Neuronal stem cell (in vitro differentiated cells): ENCODE data around the gene RELA.

Experiments used
- DNase-seq: peaks from one replicate; pipeline ENCODE4 v3.0.0-alpha.2; 2013; ENCODE audit warnings: low spot score
- H2AFZ ChIP-seq: one replicate; pipeline ENCODE4 v1.6.1; 2013; ENCODE audit warnings: mild to moderate bottlenecking, low read length, inconsistent platforms
- H2AK5ac ChIP-seq: 2 replicates; pipeline ENCODE4 v1.6.1; 2013; ENCODE audit warnings: low read depth, mild to moderate bottlenecking, inconsistent platforms, low read length, moderate library complexity, mixed read lengths
- H2BK120ac ChIP-seq: 2 replicates; pipeline ENCODE4 v1.6.1; 2013; ENCODE audit warnings: low read depth, mild to moderate bottlenecking, inconsistent platforms, low read length, moderate library complexity, mixed read lengths
- H2BK12ac ChIP-seq: one replicate; pipeline ENCODE4 v1.6.1; 2013; ENCODE audit warnings: low read length, inconsistent platforms
- H2BK15ac ChIP-seq: 2 replicates; pipeline ENCODE4 v1.6.1; 2013; ENCODE audit warnings: mild to moderate bottlenecking, low read length, inconsistent platforms, mixed read lengths
- H2BK5ac ChIP-seq: one replicate; pipeline ENCODE4 v1.6.1; 2013; ENCODE audit warnings: inconsistent platforms, mild to moderate bottlenecking, low read length, moderate library complexity
- H3K14ac ChIP-seq: one replicate; pipeline ENCODE4 v1.6.1; 2013; ENCODE audit warnings: low read length, inconsistent platforms
- H3K18ac ChIP-seq: 2 replicates; pipeline ENCODE4 v1.6.1; 2013; ENCODE audit warnings: low read length, inconsistent platforms
- H3K23ac ChIP-seq: 2 replicates; pipeline ENCODE4 v1.6.1; 2013; ENCODE audit warnings: low read depth, mild to moderate bottlenecking, mixed read lengths, low read length, inconsistent platforms; ENCODE audit not compliant: poor library complexity
- H3K27ac ChIP-seq: replicated peaks from 3 replicates; pipeline ENCODE4 v1.5.1; 2013; ENCODE audit warnings: low read length, inconsistent platforms
- H3K27me3 ChIP-seq, 3 experiments: 2 replicates each; pipeline ENCODE4 v1.6.1; 2013; ENCODE audit warnings: low read length in 3 of 3, mild to moderate bottlenecking in 2 of 3, inconsistent platforms in 1 of 3, low read depth in 1 of 3, mixed read lengths in 1 of 3, moderate library complexity in 1 of 3; ENCODE audit not compliant: control insufficient read depth in 3 of 3, insufficient read depth in 3 of 3
- H3K36me3 ChIP-seq, 2 donors: replicated peaks in 1 of 2; 2 replicates each; pipeline ENCODE4 v1.6.1; 2013; ENCODE audit warnings: low read length in 2 of 2; ENCODE audit not compliant: control insufficient read depth in 2 of 2, insufficient read depth in 2 of 2
- H3K4ac ChIP-seq: 2 replicates; pipeline ENCODE4 v1.6.1; 2013; ENCODE audit warnings: inconsistent platforms, mild to moderate bottlenecking, low read length, moderate library complexity
- H3K4me1 ChIP-seq, 2 donors: 1 replicate in 1 of 2; 2 replicates in 1 of 2; pipeline ENCODE4 v1.6.1; 2013; ENCODE audit warnings: low read length in 2 of 2, low read depth in 1 of 2; ENCODE audit not compliant: control insufficient read depth in 2 of 2, insufficient read depth in 1 of 2
- H3K4me2 ChIP-seq: one replicate; pipeline ENCODE4 v1.6.1; 2013; ENCODE audit warnings: mild to moderate bottlenecking, low read length, inconsistent platforms; ENCODE audit not compliant: insufficient read depth, poor library complexity, severe bottlenecking
- H3K4me3 ChIP-seq, 2 donors: 2 replicates each; pipeline ENCODE4 v1.5.1; 2013; ENCODE audit warnings: low read length in 2 of 2, mild to moderate bottlenecking in 2 of 2, inconsistent platforms in 1 of 2, moderate library complexity in 1 of 2
- H3K79me1 ChIP-seq: one replicate; pipeline ENCODE4 v1.6.1; 2013; ENCODE audit warnings: low read depth, mild to moderate bottlenecking, inconsistent platforms, low read length, moderate library complexity
- H3K9ac ChIP-seq: one replicate; pipeline ENCODE4 v1.6.1; 2013; ENCODE audit warnings: mild to moderate bottlenecking, low read depth, low read length, inconsistent platforms; ENCODE audit not compliant: poor library complexity
- H3K9me3 ChIP-seq, 2 donors: replicated peaks in 1 of 2; 2 replicates each; pipeline versions ENCODE3 to v1.6.1; 2013; ENCODE audit warnings: low read length in 2 of 2, mild to moderate bottlenecking in 2 of 2, inconsistent platforms in 1 of 2, low read depth in 1 of 2, mixed read lengths in 1 of 2, moderate library complexity in 1 of 2; ENCODE audit not compliant: control insufficient read depth in 2 of 2, insufficient read depth in 1 of 2
- H4K8ac ChIP-seq: one replicate; pipeline ENCODE4 v1.6.1; 2013; ENCODE audit warnings: low read depth, mild to moderate bottlenecking, inconsistent platforms, low read length, moderate library complexity
- H4K91ac ChIP-seq: one replicate; pipeline ENCODE4 v1.6.1; 2013; ENCODE audit warnings: low read length, low read depth, mild to moderate bottlenecking, inconsistent platforms; ENCODE audit not compliant: poor library complexity
- WGBS, 2 donors: extraction: QIAGEN DNeasy Blood & Tissue Kit; methylation state at CpG; one replicate each; pipeline ENCODE4 v1.1.7; 2013; ENCODE audit warnings: missing lambda C conversion rate in 2 of 2, mixed read lengths in 1 of 2; ENCODE audit not compliant: insufficient read length in 2 of 2, insufficient replicate concordance in 1 of 2; ENCODE audit errors: extremely low coverage in 2 of 2; 5-methylcytosine and 5-hydroxymethylcytosine counted together

The RELA gene

GRCh38 chr11:65672982-65673381 is 10.3 kb upstream of the RELA start:
- Histone ChIP-seq H3K4ac (no peak overlapping the region), H3K79me1 (no peaks in the 10 kb centered on the region)
- no CpG with 5 or more reads among the region's 2 CpGs for WGBS, 2 donors

DNA sequence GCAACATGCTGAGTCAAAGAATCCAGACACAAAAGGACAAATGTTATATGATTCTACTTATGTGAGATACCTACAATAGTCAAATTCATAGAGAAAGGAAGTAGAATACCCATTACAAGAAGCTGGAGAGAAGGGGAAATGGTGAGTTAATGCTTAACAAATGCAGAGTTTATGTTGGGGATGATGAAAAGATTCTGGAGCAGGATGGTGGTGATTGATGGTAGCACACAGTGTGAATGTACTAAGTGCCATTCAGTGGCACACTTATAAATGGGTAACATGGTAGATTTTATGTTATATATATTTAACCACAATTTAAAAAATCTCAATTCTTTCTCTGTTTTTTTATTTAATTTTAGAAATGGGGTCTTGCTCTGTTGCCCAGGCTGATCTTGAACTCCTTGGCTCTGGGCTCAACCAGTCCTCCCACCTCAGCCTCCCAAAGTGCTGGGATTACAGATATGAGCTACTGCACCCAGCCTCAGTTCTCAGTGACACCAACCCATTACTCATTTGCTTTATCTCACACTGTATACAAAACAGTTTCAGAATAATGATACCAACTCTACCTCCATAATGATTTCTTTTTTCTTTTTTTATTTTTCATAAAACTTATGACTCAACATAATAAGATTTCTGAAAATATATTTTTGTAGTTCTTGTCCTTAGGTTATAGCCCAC is 9.6 kb upstream of the RELA start:
- no peak overlapping the region for H4K91ac ChIP-seq
- no peak overlapping the region for H2BK15ac ChIP-seq
- H2BK12ac ChIP-seq, result no peak overlapping the region
- no peaks in the 10 kb centered on the region for H3K27me3 ChIP-seq
- H2BK5ac ChIP-seq, result no peak overlapping the region
- no peak overlapping the region for H2AK5ac ChIP-seq
- H3K36me3 ChIP-seq, result no peaks in the 10 kb centered on the region
- no peak overlapping the region for H3K4ac ChIP-seq
- H3K4me2 ChIP-seq, result no peak overlapping the region
- H3K27ac ChIP-seq, result no peak overlapping the region
- H3K18ac ChIP-seq, result no peak overlapping the region
- no peak for DNase-seq
- no peak overlapping the region for H3K23ac ChIP-seq
- no peak overlapping the region for H4K8ac ChIP-seq
- no peak overlapping the region for H3K9ac ChIP-seq
- no peaks in the 10 kb centered on the region for H3K79me1 ChIP-seq
- no peak overlapping the region for H2BK120ac ChIP-seq
- H2AFZ ChIP-seq, result no peak overlapping the region
- no peak overlapping the region for H3K14ac ChIP-seq
- no peaks in the 10 kb centered on the region for H3K9me3 ChIP-seq
- no peak overlapping the region for H3K4me3 ChIP-seq
- no peaks in the 10 kb centered on the region for H3K4me1 ChIP-seq

More at GRCh38 chr11:65672982-65673381, 10.3 kb upstream of the RELA start:
- no peaks in the 10 kb centered on the region for H3K4me1 ChIP-seq
- H2AFZ ChIP-seq, result no peak overlapping the region
- no peak overlapping the region for H2BK120ac ChIP-seq
- H2BK15ac ChIP-seq, result no peak overlapping the region
- H3K27ac ChIP-seq, result no peak overlapping the region
- no peaks in the 10 kb centered on the region for H3K27me3 ChIP-seq
- no peak overlapping the region for H3K9ac ChIP-seq
- no peak overlapping the region for H2AK5ac ChIP-seq
- H4K8ac ChIP-seq, result no peak overlapping the region
- H2BK12ac ChIP-seq, result no peak overlapping the region
- no peak overlapping the region for H4K91ac ChIP-seq
- no peaks in the 10 kb centered on the region for H3K9me3 ChIP-seq
- DNase-seq, result no peak
- no peak overlapping the region for H3K4me2 ChIP-seq
- no peak overlapping the region for H3K14ac ChIP-seq
- H3K4me3 ChIP-seq, result no peak overlapping the region
- no peak overlapping the region for H2BK5ac ChIP-seq
- no peak overlapping the region for H3K18ac ChIP-seq
- H3K23ac ChIP-seq, result no peak overlapping the region
- H3K36me3 ChIP-seq, result no peaks in the 10 kb centered on the region

DNA sequence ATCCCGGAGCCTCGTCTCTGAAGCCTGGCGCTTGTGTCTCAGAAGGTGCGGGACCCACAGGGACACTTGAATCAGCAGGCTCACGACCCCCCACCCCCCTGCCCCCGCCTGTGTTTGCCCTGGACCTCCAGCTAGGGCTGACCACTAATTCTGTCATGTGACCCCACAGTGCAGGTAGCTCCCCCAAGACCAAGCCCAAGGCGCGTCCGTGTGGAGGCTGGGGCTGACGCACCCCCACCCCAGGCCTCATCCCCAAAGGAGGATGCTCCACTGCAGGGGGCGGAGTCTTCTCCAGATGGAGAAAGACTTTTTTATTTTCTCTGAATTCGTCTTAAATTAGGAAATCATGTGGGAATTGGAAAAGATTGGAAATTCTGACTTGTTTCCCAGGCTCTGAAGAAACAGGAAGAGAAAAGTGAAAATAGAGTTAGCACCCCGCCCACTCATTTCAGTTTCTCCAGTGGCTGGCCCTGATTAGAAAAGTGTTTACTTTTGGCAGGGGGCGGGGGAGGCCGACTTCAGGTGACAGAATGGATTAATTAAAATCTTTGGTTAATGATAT is 1.0 kb upstream of the RELA start:
- H2BK15ac ChIP-seq, result no peak overlapping the region
- peaks cover 18 to 28% of the 10 kb centered on the region in 2 donors for H3K36me3 ChIP-seq
- H2BK5ac ChIP-seq, result peak overlapping the region; percentile 98
- H4K91ac ChIP-seq, result no peak overlapping the region
- H2AFZ ChIP-seq, result peak overlapping the region; percentile 95
- peaks cover 0 to 2% of the 10 kb centered on the region in 2 donors for H3K9me3 ChIP-seq
- H3K9ac ChIP-seq, result peak overlapping the region; percentile 86
- H3K79me1 ChIP-seq, result peaks cover 4% of the 10 kb centered on the region
- H3K18ac ChIP-seq, result peak overlapping the region; percentile 90
- peak overlapping the region; percentile 88 to 96 for H3K4me3 ChIP-seq
- peak overlapping the region; percentile 89 for H3K14ac ChIP-seq
- H3K23ac ChIP-seq, result peak overlapping the region; percentile 85
- WGBS, 2 donors, result no CpG with 5 or more reads among the region's 15 CpGs
- peak overlapping the region; percentile 95 for H3K27ac ChIP-seq
- no peak overlapping the region for H4K8ac ChIP-seq
- H2AK5ac ChIP-seq, result peak overlapping the region; percentile 90
- no peaks in the 10 kb centered on the region for H3K27me3 ChIP-seq
- H3K4me2 ChIP-seq, result peak overlapping the region; percentile 96
- H3K4ac ChIP-seq, result no peak overlapping the region
- no peak for DNase-seq
- H2BK120ac ChIP-seq, result peak overlapping the region; percentile 61
- H2BK12ac ChIP-seq, result no peak overlapping the region
- peaks cover 6 to 8% of the 10 kb centered on the region in 2 donors for H3K4me1 ChIP-seq

GRCh38 chr11:65662247-65662798 is 393 bp downstream of the RELA start:
- no peak overlapping the region for H2BK12ac ChIP-seq
- peaks cover 0 to 2% of the 10 kb centered on the region in 2 donors for H3K9me3 ChIP-seq
- peaks cover 29 to 42% of the 10 kb centered on the region in 2 donors for H3K36me3 ChIP-seq
- H4K8ac ChIP-seq, result no peak overlapping the region
- peaks cover 6 to 8% of the 10 kb centered on the region in 2 donors for H3K4me1 ChIP-seq
- peak overlapping the region; percentile 95 for H2AFZ ChIP-seq
- H2BK120ac ChIP-seq, result no peak overlapping the region
- peak overlapping the region; percentile 98 for H2BK5ac ChIP-seq
- DNase-seq, result no peak
- H3K4me2 ChIP-seq, result peak overlapping the region; percentile 75
- peak overlapping the region; percentile 85 for H3K18ac ChIP-seq
- peak overlapping the region; percentile 37 for H2BK15ac ChIP-seq
- H4K91ac ChIP-seq, result no peak overlapping the region
- no peaks in the 10 kb centered on the region for H3K27me3 ChIP-seq
- H3K14ac ChIP-seq, result peak overlapping the region; percentile 56
- H3K4ac ChIP-seq, result peak overlapping the region; percentile 38
- H2AK5ac ChIP-seq, result peak overlapping the region; percentile 77
- H3K23ac ChIP-seq, result peak overlapping the region; percentile 67
- no peak overlapping the region for H3K27ac ChIP-seq
- H3K79me1 ChIP-seq, result peaks cover 6% of the 10 kb centered on the region
- peak overlapping the region; percentile 88 to 96 for H3K4me3 ChIP-seq
- peak overlapping the region; percentile 95 for H3K9ac ChIP-seq
- WGBS, 2 donors, result no CpG with 5 or more reads among the region's 29 CpGs
